Measurements from ENCODE around the gene TRAF7.
A peak's percentile ranks its signal among the peaks of the same experiment; 100 is the strongest.

The TRAF7 gene

GRCh38 chr16:2183671-2184070 is 28.1 kb downstream of the TRAF7 start:
- peaks cover 3% of the 10 kb centered on the region for H3K36me3 ChIP-seq (ENCODE audit: control insufficient read depth, insufficient read depth, low read length)

GRCh38 chr16:2184346-2184745 is 28.8 kb downstream of the TRAF7 start:
- H3K9ac ChIP-seq (ENCODE audit: low read depth, low read length) = no peak overlapping the region
- no peaks in the 10 kb centered on the region for H3K27me3 ChIP-seq (ENCODE audit: control insufficient read depth, insufficient read depth, low read length)
- no peaks in the 10 kb centered on the region for H3K9me3 ChIP-seq (ENCODE audit: control insufficient read depth, insufficient read depth, low read length)
- H3K4me1 ChIP-seq (ENCODE audit: control insufficient read depth, insufficient read depth, low read length) = no peaks in the 10 kb centered on the region
- H3K4me3 ChIP-seq (ENCODE audit: low read depth, low read length) = no peak overlapping the region
- H3K36me3 ChIP-seq (ENCODE audit: control insufficient read depth, insufficient read depth, low read length) = peaks cover 3% of the 10 kb centered on the region

More at GRCh38 chr16:2183671-2184070, 28.1 kb downstream of the TRAF7 start:
- H3K9ac ChIP-seq (ENCODE audit: low read depth, low read length) = no peak overlapping the region
- no peaks in the 10 kb centered on the region for H3K27me3 ChIP-seq (ENCODE audit: control insufficient read depth, insufficient read depth, low read length)
- H3K4me3 ChIP-seq (ENCODE audit: low read depth, low read length) = no peak overlapping the region
- no peaks in the 10 kb centered on the region for H3K9me3 ChIP-seq (ENCODE audit: control insufficient read depth, insufficient read depth, low read length)
- no peaks in the 10 kb centered on the region for H3K4me1 ChIP-seq (ENCODE audit: control insufficient read depth, insufficient read depth, low read length)

- H3K9me3 ChIP-seq (ENCODE audit: control insufficient read depth, insufficient read depth, low read length) = no peaks in the 10 kb centered on the region
- H3K9ac ChIP-seq (ENCODE audit: low read depth, low read length) = no peak overlapping the region
- peaks cover 3% of the 10 kb centered on the region for H3K36me3 ChIP-seq (ENCODE audit: control insufficient read depth, insufficient read depth, low read length)
- no peaks in the 10 kb centered on the region for H3K27me3 ChIP-seq (ENCODE audit: control insufficient read depth, insufficient read depth, low read length)
- no peak overlapping the region for H3K4me3 ChIP-seq (ENCODE audit: low read depth, low read length)
- H3K4me1 ChIP-seq (ENCODE audit: control insufficient read depth, insufficient read depth, low read length) = no peaks in the 10 kb centered on the region
Observed at GRCh38 chr16:2184962-2185361, 29.4 kb downstream of the TRAF7 start.

GRCh38 chr16:2186064-2186463 is 30.5 kb downstream of the TRAF7 start:
- Histone ChIP-seq H3K4me1 (ENCODE audit: control insufficient read depth, insufficient read depth, low read length) (no peaks in the 10 kb centered on the region), H3K36me3 (ENCODE audit: control insufficient read depth, insufficient read depth, low read length) (peaks cover 3% of the 10 kb centered on the region), H3K9me3 (ENCODE audit: control insufficient read depth, insufficient read depth, low read length) (no peaks in the 10 kb centered on the region), H3K27me3 (ENCODE audit: control insufficient read depth, insufficient read depth, low read length) (no peaks in the 10 kb centered on the region), H3K4me3 (ENCODE audit: low read depth, low read length) (no peak overlapping the region), H3K9ac (ENCODE audit: low read depth, low read length) (no peak overlapping the region)

- Histone ChIP-seq H3K4me1 (ENCODE audit: control insufficient read depth, insufficient read depth, low read length) (no peaks in the 10 kb centered on the region), H3K4me3 (ENCODE audit: low read depth, low read length) (no peak overlapping the region), H3K9ac (ENCODE audit: low read depth, low read length) (no peak overlapping the region), H3K27me3 (ENCODE audit: control insufficient read depth, insufficient read depth, low read length) (no peaks in the 10 kb centered on the region), H3K9me3 (ENCODE audit: control insufficient read depth, insufficient read depth, low read length) (no peaks in the 10 kb centered on the region), H3K36me3 (ENCODE audit: control insufficient read depth, insufficient read depth, low read length) (peaks cover 3% of the 10 kb centered on the region)
Observed at GRCh38 chr16:2186505-2186904, 30.9 kb downstream of the TRAF7 start.

- peaks cover 3% of the 10 kb centered on the region for H3K36me3 ChIP-seq (ENCODE audit: control insufficient read depth, insufficient read depth, low read length)
- H3K4me1 ChIP-seq (ENCODE audit: control insufficient read depth, insufficient read depth, low read length) = no peaks in the 10 kb centered on the region
- H3K9ac ChIP-seq (ENCODE audit: low read depth, low read length) = no peak overlapping the region
- H3K27me3 ChIP-seq (ENCODE audit: control insufficient read depth, insufficient read depth, low read length) = no peaks in the 10 kb centered on the region
- H3K9me3 ChIP-seq (ENCODE audit: control insufficient read depth, insufficient read depth, low read length) = no peaks in the 10 kb centered on the region
- H3K4me3 ChIP-seq (ENCODE audit: low read depth, low read length) = no peak overlapping the region
Observed at GRCh38 chr16:2187212-2187611, 31.6 kb downstream of the TRAF7 start.

GRCh38 chr16:2188395-2188794 is 32.8 kb downstream of the TRAF7 start:
- no peaks in the 10 kb centered on the region for H3K4me1 ChIP-seq (ENCODE audit: control insufficient read depth, insufficient read depth, low read length)
- no peaks in the 10 kb centered on the region for H3K27me3 ChIP-seq (ENCODE audit: control insufficient read depth, insufficient read depth, low read length)
- H3K4me3 ChIP-seq (ENCODE audit: low read depth, low read length) = no peak overlapping the region
- no peak overlapping the region for H3K9ac ChIP-seq (ENCODE audit: low read depth, low read length)
- H3K36me3 ChIP-seq (ENCODE audit: control insufficient read depth, insufficient read depth, low read length) = no peaks in the 10 kb centered on the region
- no peaks in the 10 kb centered on the region for H3K9me3 ChIP-seq (ENCODE audit: control insufficient read depth, insufficient read depth, low read length)

- Histone ChIP-seq H3K4me3 (ENCODE audit: low read depth, low read length) (no peak overlapping the region), H3K4me1 (ENCODE audit: control insufficient read depth, insufficient read depth, low read length) (no peaks in the 10 kb centered on the region), H3K9me3 (ENCODE audit: control insufficient read depth, insufficient read depth, low read length) (no peaks in the 10 kb centered on the region), H3K36me3 (ENCODE audit: control insufficient read depth, insufficient read depth, low read length) (no peaks in the 10 kb centered on the region), H3K9ac (ENCODE audit: low read depth, low read length) (no peak overlapping the region), H3K27me3 (ENCODE audit: control insufficient read depth, insufficient read depth, low read length) (no peaks in the 10 kb centered on the region)
Observed at GRCh38 chr16:2189252-2189893, 33.8 kb downstream of the TRAF7 start.

GRCh38 chr16:2190002-2190658 is 34.5 kb downstream of the TRAF7 start:
- Histone ChIP-seq H3K9me3 (ENCODE audit: control insufficient read depth, insufficient read depth, low read length) (no peaks in the 10 kb centered on the region), H3K4me1 (ENCODE audit: control insufficient read depth, insufficient read depth, low read length) (no peaks in the 10 kb centered on the region), H3K27me3 (ENCODE audit: control insufficient read depth, insufficient read depth, low read length) (no peaks in the 10 kb centered on the region), H3K36me3 (ENCODE audit: control insufficient read depth, insufficient read depth, low read length) (no peaks in the 10 kb centered on the region), H3K4me3 (ENCODE audit: low read depth, low read length) (no peak overlapping the region), H3K9ac (ENCODE audit: low read depth, low read length) (peak overlapping the region; percentile 47)

- Histone ChIP-seq H3K4me1 (ENCODE audit: control insufficient read depth, insufficient read depth, low read length) (no peaks in the 10 kb centered on the region), H3K4me3 (ENCODE audit: low read depth, low read length) (no peak overlapping the region), H3K9ac (ENCODE audit: low read depth, low read length) (peak overlapping the region; percentile 47)
Observed at GRCh38 chr16:2190659-2191445, 35.3 kb downstream of the TRAF7 start.

GRCh38 chr16:2191446-2191706 is 35.8 kb downstream of the TRAF7 start:
- peaks cover 3% of the 10 kb centered on the region for H3K27me3 ChIP-seq (ENCODE audit: control insufficient read depth, insufficient read depth, low read length)
- H3K4me3 ChIP-seq (ENCODE audit: low read depth, low read length) = no peak overlapping the region
- no peaks in the 10 kb centered on the region for H3K36me3 ChIP-seq (ENCODE audit: control insufficient read depth, insufficient read depth, low read length)
- no peaks in the 10 kb centered on the region for H3K4me1 ChIP-seq (ENCODE audit: control insufficient read depth, insufficient read depth, low read length)
- H3K9ac ChIP-seq (ENCODE audit: low read depth, low read length) = no peak overlapping the region
- H3K9me3 ChIP-seq (ENCODE audit: control insufficient read depth, insufficient read depth, low read length) = no peaks in the 10 kb centered on the region

More at GRCh38 chr16:2190659-2191445, 35.3 kb downstream of the TRAF7 start:
- peaks cover 3% of the 10 kb centered on the region for H3K27me3 ChIP-seq (ENCODE audit: control insufficient read depth, insufficient read depth, low read length)
- no peaks in the 10 kb centered on the region for H3K9me3 ChIP-seq (ENCODE audit: control insufficient read depth, insufficient read depth, low read length)
- H3K36me3 ChIP-seq (ENCODE audit: control insufficient read depth, insufficient read depth, low read length) = no peaks in the 10 kb centered on the region

All from iPS-15b (cell line).